Measurements from ENCODE around the gene PRTFDC1.

PRTFDC1 gene

GRCh38 chr10:24872049-24872789 lies 80.2 kb downstream of the PRTFDC1 start:
- no peak for DNase-seq (ENCODE audit: low spot score)

DNA sequence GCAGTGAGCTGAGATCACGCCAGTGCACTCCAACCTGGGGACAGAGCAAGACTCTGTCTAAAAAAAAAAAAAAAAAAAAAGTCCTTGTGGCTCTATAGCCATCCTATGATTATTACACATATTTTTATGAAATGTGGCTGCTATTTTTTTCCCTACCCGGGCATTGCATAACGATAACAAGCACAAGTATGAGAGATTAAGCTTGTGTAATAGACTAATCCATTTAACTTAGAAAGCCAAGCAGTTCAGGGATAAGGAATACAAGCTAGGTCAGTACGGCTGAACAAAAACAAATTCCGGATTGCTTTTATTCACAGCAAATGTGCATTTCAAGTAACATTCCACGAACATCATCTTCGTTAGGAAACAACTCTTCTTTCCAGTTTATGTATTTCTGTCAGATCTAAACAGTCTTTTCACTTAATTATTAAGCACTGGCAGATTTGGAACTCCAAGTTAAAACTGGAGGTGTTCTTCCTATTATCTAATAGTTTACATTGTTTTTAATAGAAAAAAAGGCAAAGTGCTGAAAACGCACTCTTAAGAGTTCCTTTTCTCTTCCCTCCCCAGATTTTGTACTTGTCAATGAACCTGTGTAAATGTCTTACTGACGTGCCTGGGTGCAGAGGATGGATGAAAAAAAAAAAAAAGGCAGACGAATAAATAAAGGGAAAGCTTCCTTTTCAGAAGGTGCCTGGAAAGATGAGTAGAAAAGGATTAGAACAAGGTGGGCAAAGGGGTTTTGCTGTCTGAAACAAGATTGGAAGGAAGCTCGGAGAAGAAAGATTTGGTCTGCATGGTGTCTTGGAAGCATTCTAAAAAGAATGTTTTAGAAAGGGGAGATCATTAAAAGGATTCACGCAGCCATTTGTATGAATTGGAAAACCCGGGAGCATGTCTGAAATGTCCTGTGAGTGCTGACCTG lies 81.1 kb downstream of the PRTFDC1 start:
- no peak for DNase-seq (ENCODE audit: low spot score)

- no peak for DNase-seq (ENCODE audit: low spot score)
Measured at GRCh38 chr10:24869354-24870015, 82.9 kb downstream of the PRTFDC1 start.

DNA sequence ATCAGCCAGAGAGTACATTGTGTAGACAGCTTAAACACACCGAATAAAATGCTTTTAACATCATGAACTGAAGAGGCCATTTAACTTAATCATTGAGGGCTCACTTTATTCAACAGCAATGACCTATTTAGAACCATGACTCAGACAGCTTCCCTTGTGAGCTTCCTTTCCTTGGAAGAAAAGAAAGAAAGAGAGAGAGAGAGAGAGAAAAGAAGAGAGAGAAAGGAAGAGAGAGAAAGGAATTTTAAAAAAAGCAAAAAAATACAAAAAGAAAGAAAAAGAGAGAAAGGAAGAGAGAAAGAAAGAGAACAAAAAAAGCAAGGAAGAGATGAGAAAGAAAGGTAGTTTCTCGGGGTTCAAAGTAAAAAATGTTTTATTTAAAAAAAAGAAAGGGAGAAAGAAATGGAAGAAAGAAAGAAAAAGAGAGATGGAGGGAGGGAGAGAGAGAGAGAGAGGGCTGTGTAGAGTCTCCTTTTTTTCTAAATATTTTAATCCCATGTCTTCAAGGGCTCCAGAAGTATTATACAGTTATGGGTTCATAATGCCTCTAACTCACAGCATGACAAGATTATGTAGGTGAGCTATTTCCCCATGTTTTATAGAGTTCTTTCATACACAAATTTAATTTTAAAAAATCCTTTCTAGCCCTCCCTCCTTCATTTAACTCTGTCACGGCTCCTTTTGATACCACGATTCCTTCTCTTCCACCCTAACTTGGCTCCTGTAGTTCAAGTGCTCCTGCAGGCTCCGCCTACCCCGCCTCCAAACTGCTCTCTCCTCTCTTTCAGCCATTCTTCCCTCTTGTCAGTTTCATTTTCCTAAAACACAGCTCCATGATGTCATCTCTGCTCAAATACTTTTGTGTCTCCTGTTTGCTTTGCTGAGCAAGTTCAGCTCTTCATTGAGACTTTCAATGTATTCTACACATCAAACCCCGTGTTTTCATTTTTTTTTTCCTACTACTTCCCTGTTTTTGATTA lies 85.5 kb downstream of the PRTFDC1 start:
- DNase-seq (ENCODE audit: low spot score), result no peak

GRCh38 chr10:24865783-24866182 lies 86.6 kb downstream of the PRTFDC1 start:
- no peak for DNase-seq (ENCODE audit: low spot score)

- no peak for DNase-seq (ENCODE audit: low spot score)
Measured at GRCh38 chr10:24862589-24862988, 89.8 kb downstream of the PRTFDC1 start.

DNA sequence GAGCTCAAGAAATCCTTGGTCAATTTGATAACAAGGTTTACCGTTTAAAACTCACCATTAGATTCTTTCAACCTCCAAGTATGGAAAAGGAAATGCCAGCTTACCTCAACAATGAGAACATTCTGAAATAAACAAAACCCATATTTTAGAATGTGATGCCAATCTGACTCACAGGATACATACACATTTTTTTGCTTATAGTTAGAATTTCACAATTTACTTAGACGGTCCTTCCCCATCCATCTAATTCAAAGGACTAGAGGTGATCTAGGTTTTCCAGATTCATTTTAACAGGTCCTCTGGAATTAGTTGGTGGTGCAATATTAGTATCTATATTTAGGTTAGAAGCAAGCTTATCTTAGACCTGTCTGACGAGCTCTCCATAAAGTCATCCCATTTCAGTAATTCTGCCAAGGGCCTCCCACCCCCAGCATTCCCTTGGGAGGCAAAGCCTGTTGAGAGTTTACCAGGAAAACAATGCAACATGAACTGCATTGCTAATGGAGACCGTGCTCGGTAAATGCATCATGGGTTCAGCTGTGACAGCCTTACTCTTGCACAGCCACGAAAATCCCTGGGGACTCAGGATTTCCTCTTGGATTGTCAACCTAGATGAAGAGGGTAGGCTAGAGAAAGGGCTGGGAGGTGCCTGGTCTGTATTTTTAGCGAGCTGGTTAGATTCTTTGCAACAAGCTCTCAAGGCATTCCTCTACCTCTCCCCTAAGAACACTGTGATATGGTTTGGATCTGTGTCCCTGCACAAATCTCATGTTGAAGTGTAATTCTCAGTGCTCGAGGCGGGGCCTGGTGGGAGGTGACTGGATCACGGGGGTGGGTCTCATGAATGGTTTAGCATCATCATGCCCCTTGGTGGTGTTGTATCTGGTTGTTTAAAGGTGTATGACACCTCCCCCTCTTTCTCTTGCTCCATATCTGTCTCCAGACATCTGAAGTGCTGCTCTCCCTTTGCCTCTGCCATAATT lies 93.8 kb downstream of the PRTFDC1 start:
- no peak for DNase-seq (ENCODE audit: low spot score)

- DNase-seq (ENCODE audit: low spot score), result no peak
Measured at GRCh38 chr10:24857031-24857725, 95.2 kb downstream of the PRTFDC1 start.

DNA sequence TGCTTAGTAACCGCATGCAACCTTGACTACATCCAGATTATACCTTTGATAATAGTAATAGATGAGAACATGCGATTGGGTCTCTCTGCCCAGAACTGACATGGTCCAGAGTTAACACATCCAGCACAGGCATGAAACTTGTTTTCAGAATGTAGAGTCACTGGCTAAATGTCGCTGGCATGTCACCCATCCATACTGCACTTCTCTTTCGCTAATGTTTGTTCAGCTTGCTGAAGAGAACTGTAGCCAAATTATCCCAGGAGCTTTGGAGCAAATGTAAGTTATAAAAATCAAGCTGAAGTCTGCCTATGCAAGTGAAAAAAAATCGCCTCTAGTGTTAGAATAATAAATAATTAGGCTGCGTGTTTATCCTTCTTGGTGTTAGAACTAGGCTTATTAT lies 98.2 kb downstream of the PRTFDC1 start:
- DNase-seq (ENCODE audit: low spot score), result no peak

DNA sequence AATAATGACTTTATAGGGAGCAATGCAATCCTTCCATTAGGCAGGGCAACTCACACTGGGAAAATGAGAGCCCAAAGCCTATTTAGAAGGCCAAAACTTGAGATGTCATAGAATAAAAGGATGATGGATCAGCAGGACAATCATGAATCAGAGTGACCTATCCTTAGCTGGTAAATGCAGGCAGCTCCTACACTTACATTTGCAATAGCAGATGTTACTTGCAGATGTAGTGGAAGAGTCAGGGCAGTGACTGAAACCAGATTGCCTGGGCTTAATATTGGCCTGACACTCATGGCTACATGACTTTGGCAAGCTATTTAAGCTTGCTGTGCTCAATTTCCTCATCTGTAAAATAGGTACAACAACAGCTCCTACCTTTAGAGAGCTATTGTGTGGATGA lies 98.7 kb downstream of the PRTFDC1 start:
- no peak for DNase-seq (ENCODE audit: low spot score)

DNA sequence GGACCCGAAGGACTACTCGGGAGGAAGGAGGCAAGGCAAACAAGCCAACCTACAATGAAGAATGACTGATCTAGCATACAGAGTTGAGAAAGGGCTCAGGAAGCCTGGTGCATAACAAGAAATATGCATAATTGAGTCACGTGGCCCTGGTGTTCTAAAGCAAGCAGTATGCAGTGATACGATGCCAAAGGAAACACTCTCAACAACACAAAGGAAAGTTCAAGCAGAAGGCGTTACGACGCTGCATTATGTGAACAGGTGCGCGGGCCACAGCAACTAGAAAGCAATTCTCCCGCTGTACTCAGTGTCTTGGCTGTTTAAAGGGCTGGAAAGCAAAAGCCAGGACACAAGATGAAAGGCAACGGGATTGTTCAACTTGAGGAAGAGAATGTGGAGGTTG lies 100.8 kb downstream of the PRTFDC1 start:
- DNase-seq (ENCODE audit: low spot score), result no peak

DNA sequence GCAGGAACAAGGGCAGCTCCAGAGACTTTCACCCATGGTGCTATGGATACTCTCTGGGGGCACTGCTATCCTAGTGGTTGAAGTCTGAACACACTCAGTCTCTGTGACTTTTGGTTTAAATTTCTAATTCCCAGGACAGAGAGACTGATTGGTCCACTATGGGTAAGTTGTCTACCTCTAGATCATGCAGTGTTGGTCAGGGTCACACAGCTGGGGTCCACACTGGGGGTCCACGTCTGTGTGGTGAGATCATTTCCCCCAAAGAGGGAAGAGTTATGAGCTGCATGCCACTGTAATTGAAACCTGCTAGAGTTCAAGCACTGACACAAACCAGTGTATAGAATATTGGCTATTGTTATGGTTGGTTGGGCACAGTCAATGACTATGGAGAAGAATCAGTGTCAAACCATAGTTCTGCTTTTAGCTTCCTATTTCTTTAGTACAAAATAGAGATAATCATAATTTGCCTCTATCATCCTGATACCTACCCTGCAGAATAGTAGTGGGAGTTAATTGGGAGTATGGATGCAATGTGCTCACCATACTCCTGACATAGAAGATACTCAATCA lies 101.6 kb downstream of the PRTFDC1 start:
- DNase-seq (ENCODE audit: low spot score), result no peak

DNA sequence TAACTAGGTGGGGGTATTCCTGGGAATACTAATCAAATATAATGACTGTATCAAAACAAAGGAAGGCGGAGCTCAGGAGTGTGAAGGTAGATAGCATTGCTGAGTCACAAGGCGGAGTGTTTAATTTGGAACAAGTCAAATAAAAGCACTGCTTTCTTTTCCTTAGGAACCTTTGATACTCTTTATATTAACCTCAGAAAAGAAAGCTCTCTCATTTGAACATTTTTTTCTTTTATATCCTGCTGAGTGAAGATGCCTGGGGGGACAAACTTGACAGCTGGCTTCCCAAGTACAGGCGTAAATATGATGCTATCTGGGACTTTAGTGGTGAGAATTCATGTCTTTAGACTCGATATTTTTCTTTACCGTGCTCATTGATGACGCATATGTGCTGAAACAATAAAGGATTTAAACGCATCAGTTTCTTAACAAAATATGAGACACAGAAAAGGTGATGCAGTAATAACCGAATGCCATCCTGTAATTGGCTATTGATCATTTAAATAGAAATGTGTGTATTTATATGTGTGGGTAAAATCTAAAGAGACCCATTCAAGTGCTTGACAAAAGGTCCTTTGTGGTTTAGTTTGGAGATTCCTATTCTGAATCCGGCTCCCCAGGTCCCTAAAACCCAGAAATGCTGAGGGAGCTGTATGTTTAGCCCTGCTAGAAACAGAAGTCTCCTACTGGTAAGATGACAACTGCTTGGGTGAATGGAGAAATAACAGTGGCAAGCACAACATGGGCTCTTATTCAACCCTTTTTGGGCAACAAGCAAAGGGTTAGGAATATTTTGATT lies 102.7 kb downstream of the PRTFDC1 start:
- no peak for DNase-seq (ENCODE audit: low spot score)

DNA sequence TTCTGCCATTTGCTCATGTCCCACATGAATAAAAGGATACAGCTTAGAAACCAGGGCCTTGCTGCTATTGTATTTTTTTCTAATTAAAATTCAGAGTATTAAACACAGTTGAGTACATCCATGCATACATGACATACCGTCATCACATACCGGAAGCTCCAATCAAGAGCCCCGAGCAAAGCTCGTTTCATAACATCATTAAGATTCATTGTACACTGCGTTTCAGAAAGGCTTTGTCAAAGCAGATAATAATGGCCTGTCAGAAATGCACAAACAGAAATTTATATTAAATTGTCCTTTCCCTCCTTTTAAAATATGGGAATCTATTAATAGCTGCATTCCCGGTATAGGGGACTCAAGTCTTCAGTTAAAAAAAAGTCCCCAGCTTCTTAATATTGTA lies 103.4 kb downstream of the PRTFDC1 start:
- DNase-seq (ENCODE audit: low spot score), result no peak

- no peak for DNase-seq (ENCODE audit: low spot score)
Measured at GRCh38 chr10:24848195-24848594, 104.2 kb downstream of the PRTFDC1 start.

GRCh38 chr10:24847112-24848070 lies 105.0 kb downstream of the PRTFDC1 start:
- DNase-seq (ENCODE audit: low spot score), result no peak

- DNase-seq (ENCODE audit: low spot score), result no peak
Measured at GRCh38 chr10:24844742-24845141, 107.7 kb downstream of the PRTFDC1 start.

Measured in HuH-7 (cell line).